T1000 (cell line): ENCODE measurements around the gene MAPK8.

Source experiments
- DNase-seq: peaks from one replicate; lab custom pipeline; 2025; ENCODE audit warnings: mixed read lengths; lab: John Stamatoyannopoulos, UW

Gene MAPK8

DNA sequence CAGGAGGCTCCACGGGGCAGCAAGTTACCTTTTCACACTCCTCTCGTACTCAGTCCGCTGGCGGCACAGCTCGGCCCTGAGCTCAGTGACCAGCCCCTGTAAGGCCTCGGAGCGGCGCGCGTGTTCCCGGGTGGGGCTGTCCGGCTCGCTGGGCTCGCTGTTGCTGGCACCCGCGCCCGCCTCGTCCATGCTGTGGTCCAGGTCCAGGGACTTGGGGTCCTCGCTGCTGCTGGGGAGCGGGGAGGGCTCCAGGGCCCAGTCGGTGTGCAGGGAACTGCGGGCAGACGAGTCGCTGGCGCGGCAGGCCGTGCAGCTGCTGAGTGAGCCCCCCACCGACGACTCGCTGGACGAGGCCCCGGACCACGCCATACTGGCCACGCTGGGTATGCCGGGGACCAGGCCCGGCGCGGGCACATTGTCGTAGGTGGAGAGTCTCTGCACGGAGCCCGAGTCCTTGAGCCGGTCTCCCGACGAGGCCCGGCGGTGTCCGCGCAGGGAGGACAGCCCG lies 143.8 kb downstream of the MAPK8 start:
- DNase-seq, result no peak

DNA sequence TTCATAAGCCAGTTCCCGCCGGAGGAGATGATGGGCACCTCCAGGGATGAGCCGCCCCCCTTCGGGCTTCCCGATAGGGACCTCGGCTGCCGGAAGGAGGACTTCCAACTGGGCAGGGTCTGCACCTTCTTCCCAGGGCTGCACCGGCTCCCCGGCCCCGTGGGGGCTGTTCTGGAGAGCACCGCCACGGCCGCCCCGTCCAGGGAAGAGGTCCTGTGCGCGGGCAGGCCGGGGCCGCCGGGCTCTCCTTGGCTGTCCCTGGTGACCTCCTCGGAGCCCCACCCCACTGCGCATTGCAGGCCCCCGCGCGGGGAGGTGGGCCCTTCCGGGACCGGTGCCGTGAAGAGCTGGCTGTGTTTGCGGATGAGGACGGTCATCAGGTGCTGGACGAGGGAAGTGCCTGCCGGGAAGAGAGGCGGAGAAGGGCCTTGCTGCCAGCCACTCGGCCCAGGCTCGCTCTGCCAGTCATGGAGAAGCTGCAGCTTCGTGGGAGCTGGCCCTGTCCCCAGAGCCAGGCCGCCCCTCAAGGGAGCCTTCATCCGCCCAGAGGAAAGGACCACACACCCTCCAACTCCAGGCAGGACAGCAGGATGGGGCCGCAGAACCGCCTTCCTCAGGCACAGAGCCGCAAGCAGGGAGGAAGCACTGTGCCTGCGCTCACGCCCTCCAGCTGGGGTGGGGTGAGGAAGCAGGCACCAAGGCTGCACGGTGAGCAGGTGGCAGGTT lies 144.4 kb downstream of the MAPK8 start:
- no peak for DNase-seq

GRCh38 chr10:48451969-48452878 lies 145.7 kb downstream of the MAPK8 start:
- no peak for DNase-seq

DNA sequence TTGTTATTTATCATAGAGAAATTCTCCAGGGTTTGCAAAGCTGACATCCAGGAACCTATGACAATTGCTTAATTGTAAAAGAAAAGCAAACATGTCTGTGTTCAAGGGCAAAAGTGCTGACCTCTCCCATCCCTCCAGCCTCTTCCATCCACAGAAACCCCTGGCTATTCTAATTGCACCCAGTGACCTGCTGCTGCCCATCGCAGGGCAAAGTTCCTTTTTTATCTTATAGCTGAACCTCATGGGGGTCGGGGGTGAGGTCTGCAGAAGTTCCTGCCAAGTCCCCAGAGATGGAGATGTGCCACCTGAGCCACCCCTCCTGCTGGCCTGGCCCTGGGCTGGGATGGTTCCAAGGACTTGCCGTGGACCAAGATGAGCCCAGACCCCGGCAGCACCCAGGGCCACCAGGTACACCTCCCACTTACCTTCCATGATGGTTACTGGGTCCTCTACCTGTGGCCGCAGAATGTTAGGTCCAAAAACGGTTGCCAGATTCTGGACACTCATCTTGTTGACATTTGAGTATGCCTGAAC lies 146.5 kb downstream of the MAPK8 start:
- no peak for DNase-seq

- no peak for DNase-seq
Measured at GRCh38 chr10:48453451-48454301, 147.2 kb downstream of the MAPK8 start.

DNA sequence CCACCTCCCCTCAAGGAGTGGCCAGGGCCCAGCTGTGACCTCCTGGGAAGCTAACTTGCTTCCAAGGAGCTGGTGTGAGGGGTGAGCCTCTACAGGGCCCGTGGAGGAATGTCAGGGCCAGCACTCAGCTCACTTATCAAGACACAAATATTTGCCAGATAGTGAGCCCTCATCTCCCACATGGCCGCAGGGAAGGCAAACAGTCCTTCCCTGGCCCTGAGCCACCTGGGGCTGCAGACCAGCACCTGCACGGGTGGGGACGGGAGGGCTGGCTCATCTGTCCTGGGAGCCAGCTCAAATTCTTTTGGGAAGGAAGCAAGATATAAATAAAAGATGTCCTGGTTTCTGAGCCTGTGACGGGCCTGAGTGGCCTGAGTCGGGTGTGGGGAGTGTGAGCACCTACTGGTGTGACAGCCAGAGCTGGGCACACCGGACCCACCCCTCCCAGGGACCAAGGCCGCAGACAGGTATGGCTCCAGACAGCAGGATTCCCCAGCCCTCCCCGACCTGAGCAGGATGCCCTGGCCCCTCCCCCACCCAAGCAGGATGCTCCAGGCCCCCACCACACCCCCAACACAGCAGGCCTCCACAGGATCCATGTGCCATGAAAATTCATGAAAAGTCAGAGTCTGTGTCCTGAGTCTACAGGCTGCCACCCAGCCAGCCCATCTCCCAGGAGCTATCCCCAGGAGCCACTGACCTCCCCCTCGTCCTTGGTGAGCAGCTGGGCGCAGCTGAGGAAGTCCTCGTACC lies 148.0 kb downstream of the MAPK8 start:
- DNase-seq, result no peak

DNA sequence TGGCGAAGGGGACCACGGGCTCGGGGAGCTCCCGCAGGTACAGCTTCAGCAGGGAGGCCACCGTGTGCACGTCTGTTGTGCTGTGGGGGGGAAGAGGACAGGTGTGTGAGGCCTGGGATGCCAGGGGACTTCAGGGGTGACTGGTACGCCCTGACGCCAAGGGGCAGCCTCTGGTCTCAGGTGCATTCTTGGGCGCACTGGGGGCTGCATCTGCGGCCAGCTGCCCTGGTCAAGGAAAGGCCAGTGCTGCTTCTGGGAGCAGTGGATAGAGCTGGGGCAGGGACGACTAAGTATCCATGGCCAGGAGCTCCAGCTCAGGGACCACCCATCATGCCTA lies 148.5 kb downstream of the MAPK8 start:
- no peak for DNase-seq

DNA sequence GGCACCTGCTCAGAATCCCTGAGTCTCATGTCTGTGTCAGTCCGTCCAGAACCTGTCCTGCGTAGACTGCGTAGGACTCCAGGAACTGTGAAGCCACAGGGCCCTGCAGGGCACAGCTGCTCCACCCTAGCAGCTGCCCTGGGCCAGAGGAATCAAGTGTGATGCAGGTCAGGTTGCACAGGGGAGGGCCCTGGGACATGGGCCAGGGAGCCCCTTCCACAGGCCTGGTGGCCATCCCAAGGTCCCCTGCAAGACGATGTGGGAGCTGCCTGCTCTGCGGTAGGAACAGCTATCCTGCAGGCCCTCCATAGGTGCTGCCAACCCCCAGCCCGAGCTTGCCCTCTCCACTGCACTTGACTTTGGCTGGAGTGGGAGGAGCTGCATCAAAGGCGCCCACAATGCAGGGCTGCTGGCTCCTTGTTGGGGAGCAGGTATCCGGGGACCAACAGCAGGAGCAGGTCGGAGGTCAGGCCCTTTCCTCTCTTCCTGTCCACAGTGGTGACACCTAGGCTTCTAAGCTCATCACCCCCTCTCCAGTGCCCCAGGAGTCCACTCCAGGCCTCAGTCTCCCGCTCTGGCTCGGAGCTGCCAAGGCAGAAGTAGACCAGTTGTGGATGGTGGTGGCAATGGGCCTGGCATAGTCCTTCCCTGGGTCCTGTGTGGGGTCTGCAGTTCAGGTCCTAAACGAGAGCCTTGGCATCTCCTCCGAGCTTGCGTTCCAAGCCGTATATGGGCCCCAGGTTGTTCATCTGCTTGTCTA lies 149.1 kb downstream of the MAPK8 start:
- DNase-seq, result no peak

GRCh38 chr10:48456361-48456804 lies 149.9 kb downstream of the MAPK8 start:
- no peak for DNase-seq

GRCh38 chr10:48456808-48457761 lies 150.6 kb downstream of the MAPK8 start:
- DNase-seq, result no peak

DNA sequence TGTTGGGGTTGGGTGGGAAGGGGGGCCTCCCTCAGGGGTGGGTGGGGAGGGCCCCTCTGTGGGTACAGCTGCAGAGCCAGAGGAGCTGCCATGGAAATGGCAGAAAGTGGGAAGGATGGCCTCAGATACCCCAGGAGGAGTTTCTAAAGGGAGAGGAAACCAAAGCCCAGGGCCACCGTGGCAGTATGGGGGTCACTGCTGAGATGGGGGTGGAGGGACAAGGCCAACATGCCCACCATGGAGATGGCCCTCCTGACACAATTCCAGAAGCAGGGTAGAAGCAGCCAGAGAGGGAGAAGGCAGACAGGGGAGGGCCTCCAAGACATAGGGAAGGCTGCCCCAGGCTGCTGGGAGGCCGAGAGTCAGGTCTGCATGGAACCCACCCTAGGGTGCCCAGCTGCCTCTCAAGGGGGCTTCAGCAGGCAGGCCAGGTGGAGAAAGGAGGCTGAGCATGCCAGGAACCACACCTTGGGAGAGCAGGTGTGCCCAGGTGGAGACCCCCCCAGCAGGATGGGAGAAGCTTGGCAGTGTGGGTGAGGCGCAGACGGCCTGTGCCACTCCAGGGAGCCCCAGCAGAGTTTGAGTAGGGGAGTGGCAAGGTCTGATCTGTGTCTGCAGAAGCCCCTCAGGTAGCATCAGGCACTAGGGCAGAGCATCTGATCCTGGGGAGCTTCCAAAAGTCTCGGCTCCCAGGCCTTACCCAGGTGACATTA lies 151.6 kb downstream of the MAPK8 start:
- no peak for DNase-seq

DNA sequence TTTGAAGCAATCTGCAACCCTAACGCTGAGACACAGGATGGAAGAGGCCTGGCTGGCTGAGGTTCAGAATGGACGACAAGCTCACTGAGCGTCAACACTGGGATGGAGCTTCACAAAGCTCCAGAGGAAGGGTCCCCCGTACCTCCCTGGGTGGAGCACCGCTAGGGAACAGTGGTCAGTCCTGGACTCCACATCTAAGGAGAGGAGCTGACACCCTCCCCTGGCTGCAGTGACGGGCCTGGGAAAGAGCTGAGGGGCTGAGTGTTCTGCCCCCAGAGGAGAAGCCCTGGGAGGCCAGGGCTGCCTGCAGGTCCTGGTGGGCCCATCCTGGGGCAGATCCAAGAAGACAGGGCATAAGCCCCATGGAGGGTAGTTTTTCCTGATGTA lies 152.2 kb downstream of the MAPK8 start:
- DNase-seq, result no peak

DNA sequence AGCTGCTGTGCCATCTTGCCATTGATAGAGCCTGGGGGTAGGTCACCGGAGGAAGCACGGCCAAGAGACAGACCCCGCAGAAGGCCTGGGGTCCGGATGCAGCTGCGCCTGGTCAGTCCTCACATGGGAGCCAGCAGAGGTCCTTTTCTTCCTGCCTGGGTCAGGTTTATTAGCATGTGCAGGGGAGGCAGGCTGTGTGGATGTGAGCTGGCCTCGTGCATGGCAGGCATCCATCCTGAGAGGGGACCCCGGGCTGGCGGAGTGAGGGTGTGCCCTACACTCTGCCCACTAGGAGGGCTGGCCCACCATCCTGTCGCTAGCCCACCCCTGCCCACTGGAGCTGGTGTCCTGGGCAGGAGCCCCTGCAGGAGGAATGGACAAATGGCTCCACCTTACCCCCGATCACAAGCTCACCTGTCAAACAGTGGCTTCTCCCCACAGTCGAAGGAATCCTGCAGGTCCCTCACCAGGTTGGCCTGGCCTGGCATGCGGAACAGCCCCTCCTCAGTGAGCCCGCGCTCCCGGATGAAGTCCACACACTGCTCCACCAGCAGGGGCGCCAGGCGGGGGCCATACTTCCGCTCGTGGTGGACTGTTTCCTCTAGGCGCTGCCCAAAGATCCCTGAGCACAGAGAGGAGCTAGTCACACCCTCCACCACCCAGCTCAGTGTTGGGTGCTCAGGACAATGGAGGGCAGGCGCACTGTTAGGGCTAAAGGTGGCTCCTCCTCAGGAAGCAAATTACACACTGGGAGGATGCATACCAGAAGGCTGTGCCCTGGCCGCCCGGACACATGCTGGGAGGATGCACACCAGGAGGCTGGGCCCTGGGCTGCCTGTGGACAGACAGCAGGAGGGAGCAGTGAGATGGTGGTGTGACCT lies 153.0 kb downstream of the MAPK8 start:
- no peak for DNase-seq

- DNase-seq, result no peak
Measured at GRCh38 chr10:48460182-48460581, 153.7 kb downstream of the MAPK8 start.

GRCh38 chr10:48461623-48462481 lies 155.4 kb downstream of the MAPK8 start:
- no peak for DNase-seq

- DNase-seq, result no peak
Measured at GRCh38 chr10:48462482-48463020, 156.1 kb downstream of the MAPK8 start.
